H1 (cell line): ENCODE measurements around the gene WFDC5. TPM values are rescaled to one million over a fixed set of nuclear protein-coding genes. Genes with fewer than 3 reads are reported as not detected.

Experiments used
- CTCF ChIA-PET: fragments of 300-600 bp; sonication (Branson Sonifier 250); formaldehyde crosslinking; loops from one replicate; lab custom pipeline; 2021; ENCODE audit not compliant: partially characterized antibody; lab: Charles Lee
- POLR2A ChIA-PET: fragments of 300-600 bp; sonication (Branson Sonifier 250); formaldehyde crosslinking; loops from one replicate; lab custom pipeline; 2021; ENCODE audit warnings: inconsistent platforms; ENCODE audit not compliant: partially characterized antibody; lab: Charles Lee
- DNase-seq, 2 experiments: peaks; one replicate each; pipeline versions ENCODE4 v3.0.0 to v3.0.0-alpha.2; 2010 to 2022; ENCODE audit warnings: low spot score in 2 of 2, low read depth in 1 of 2, mixed read lengths in 1 of 2
- FAIRE-seq: peaks from 2 replicates; lab custom pipeline; 2011; peaks lifted over from hg19 to GRCh38; lab: Jason Lieb, UNC
- H2AFZ ChIP-seq: 2 replicates; pipeline ENCODE4 v1.8.1; 2012; ENCODE audit warnings: low read length, inconsistent platforms
- H2AK5ac ChIP-seq: 2 replicates; pipeline ENCODE4 v1.6.1; 2013; ENCODE audit warnings: low read depth, low read length
- H2BK120ac ChIP-seq: replicated peaks from 2 replicates; pipeline ENCODE3; 2013; ENCODE audit warnings: low read depth, low read length, inconsistent platforms
- H2BK12ac ChIP-seq: 2 replicates; pipeline ENCODE4 v1.6.1; 2013; ENCODE audit warnings: low read depth, low read length
- H2BK15ac ChIP-seq: 2 replicates; pipeline ENCODE4 v1.6.1; 2013; ENCODE audit warnings: low read length
- H2BK20ac ChIP-seq: 2 replicates; pipeline ENCODE4 v1.6.1; 2013; ENCODE audit warnings: low read length
- H2BK5ac ChIP-seq: 2 replicates; pipeline ENCODE4 v1.6.1; 2013; ENCODE audit warnings: low read depth, low read length
- H3K14ac ChIP-seq: 2 replicates; pipeline ENCODE4 v1.6.1; 2013; ENCODE audit warnings: inconsistent platforms; ENCODE audit not compliant: insufficient read length
- H3K18ac ChIP-seq: 2 replicates; pipeline ENCODE4 v1.6.1; 2013; ENCODE audit warnings: low read length; ENCODE audit errors: extremely low read depth
- H3K23ac ChIP-seq: 2 replicates; pipeline ENCODE4 v1.6.1; 2013; ENCODE audit warnings: inconsistent platforms; ENCODE audit not compliant: insufficient read length
- H3K23me2 ChIP-seq: 2 replicates; pipeline ENCODE4 v1.6.1; 2013; ENCODE audit warnings: low read depth, low read length
- H3K27ac ChIP-seq: 2 replicates; pipeline ENCODE4 v1.6.1; 2011; ENCODE audit warnings: low read depth, low read length, inconsistent platforms
- H3K27me3 ChIP-seq, 4 experiments: replicated peaks in 1 of 4; 1 replicate in 1 of 4; 2 replicates in 3 of 4; pipeline versions ENCODE4 v1.6.1 to v1.8.1; 2011 to 2013; ENCODE audit warnings: low read length in 3 of 4, mild to moderate bottlenecking in 3 of 4, inconsistent platforms in 2 of 4, mixed read lengths in 2 of 4, moderate library complexity in 1 of 4; ENCODE audit not compliant: control insufficient read depth in 3 of 4, insufficient read depth in 3 of 4; ENCODE audit errors: extremely low read depth in 1 of 4
- H3K36me3 ChIP-seq, 4 experiments: 2 replicates each; pipeline versions ENCODE4 v1.6.1 to v1.8.1; 2011 to 2013; ENCODE audit warnings: mild to moderate bottlenecking in 4 of 4, low read length in 3 of 4, moderate library complexity in 2 of 4, control low read depth in 1 of 4, inconsistent platforms in 1 of 4; ENCODE audit not compliant: insufficient read depth in 4 of 4, control insufficient read depth in 2 of 4
- H3K4ac ChIP-seq: replicated peaks from 2 replicates; pipeline ENCODE3; 2013; ENCODE audit warnings: low read length, low read depth, mixed read lengths, inconsistent platforms; ENCODE audit not compliant: insufficient read length
- H3K4me1 ChIP-seq, 4 experiments: replicated peaks in 1 of 4; 1 replicate in 1 of 4; 2 replicates in 3 of 4; pipeline versions ENCODE4 v1.6.1 to v1.8.1; 2011 to 2013; ENCODE audit warnings: low read length in 3 of 4, inconsistent platforms in 2 of 4, mixed read lengths in 1 of 4; ENCODE audit not compliant: insufficient read depth in 4 of 4, control insufficient read depth in 3 of 4
- H3K4me2 ChIP-seq, 2 experiments: 2 replicates each; pipeline versions ENCODE4 v1.6.1 to v1.8.1; 2011 to 2013; ENCODE audit warnings: low read depth in 2 of 2, low read length in 2 of 2, control low read depth in 1 of 2, inconsistent platforms in 1 of 2, mild to moderate bottlenecking in 1 of 2; ENCODE audit not compliant: insufficient read depth in 1 of 2
- H3K4me3 ChIP-seq, 4 experiments: fragments of 200-600, 300-600 bp in 1 of 4; sonication (generic), shearing (Covaris generic), sonication (Bioruptor Twin) in 1 of 4; 2 replicates each; pipeline versions ENCODE4 v1.5.1 to v1.8.1; 2011 to 2016; ENCODE audit warnings: low read length in 4 of 4, low read depth in 3 of 4, control low read depth in 2 of 4, inconsistent platforms in 2 of 4, mild to moderate bottlenecking in 2 of 4, mixed read lengths in 1 of 4, moderate library complexity in 1 of 4; ENCODE audit not compliant: insufficient read depth in 2 of 4; ENCODE audit errors: extremely low read depth in 1 of 4
- H3K56ac ChIP-seq: replicated peaks from 2 replicates; pipeline ENCODE3; 2013; ENCODE audit warnings: low read depth, mild to moderate bottlenecking, mixed read lengths, low read length, inconsistent platforms; ENCODE audit not compliant: insufficient read length
- H3K79me1 ChIP-seq: 2 replicates; pipeline ENCODE4 v1.6.1; 2013; ENCODE audit warnings: low read depth, low read length, control low read depth
- H3K79me2 ChIP-seq, 2 experiments: 2 replicates each; pipeline versions ENCODE4 v1.6.1 to v1.8.1; 2012 to 2013; ENCODE audit warnings: low read length in 2 of 2, mild to moderate bottlenecking in 2 of 2, inconsistent platforms in 1 of 2; ENCODE audit not compliant: insufficient read depth in 2 of 2, control insufficient read depth in 1 of 2
- H3K9ac ChIP-seq, 4 experiments: replicated peaks in 1 of 4; 1 replicate in 1 of 4; 2 replicates in 3 of 4; pipeline versions ENCODE4 v1.6.1 to v1.8.1; 2011 to 2013; ENCODE audit warnings: low read depth in 3 of 4, low read length in 3 of 4, control low read depth in 2 of 4, mild to moderate bottlenecking in 2 of 4, moderate library complexity in 2 of 4, inconsistent platforms in 1 of 4; ENCODE audit errors: extremely low read depth in 1 of 4
- H3K9me3 ChIP-seq, 2 experiments: 2 replicates each; pipeline versions ENCODE4 v1.6.1 to v1.8.1; 2012 to 2013; ENCODE audit warnings: mild to moderate bottlenecking in 2 of 2, moderate library complexity in 2 of 2, control low read depth in 1 of 2, inconsistent platforms in 1 of 2, low read depth in 1 of 2, low read length in 1 of 2, mixed read lengths in 1 of 2; ENCODE audit not compliant: insufficient read depth in 2 of 2
- H4K20me1 ChIP-seq, 2 experiments: replicated peaks in 1 of 2; 2 replicates each; pipeline versions ENCODE3 to v1.8.1; 2011 to 2013; ENCODE audit warnings: inconsistent platforms in 2 of 2, low read length in 2 of 2, mild to moderate bottlenecking in 1 of 2; ENCODE audit not compliant: insufficient read depth in 2 of 2, control insufficient read depth in 1 of 2
- H4K5ac ChIP-seq: 2 replicates; pipeline ENCODE4 v1.6.1; 2013; ENCODE audit warnings: low read length, low read depth, mixed read lengths, inconsistent platforms; ENCODE audit not compliant: insufficient read length
- H4K8ac ChIP-seq: 2 replicates; pipeline ENCODE4 v1.8.0; 2013; ENCODE audit warnings: mild to moderate bottlenecking, moderate library complexity, low read length, inconsistent platforms; ENCODE audit not compliant: insufficient read depth; ENCODE audit errors: extremely low read depth
- H4K91ac ChIP-seq: replicated peaks from 2 replicates; pipeline ENCODE3; 2013; ENCODE audit warnings: low read length, mixed read lengths, inconsistent platforms; ENCODE audit not compliant: insufficient read length
- JUND ChIP-seq: IDR thresholded peaks from 2 replicates; pipeline ENCODE4 v1.6.1; 2011; ENCODE audit warnings: mild to moderate bottlenecking, improper control_type of control experiment, low read length
- WGBS, 2 experiments: shearing (Covaris generic) in 1 of 2; methylation state at CpG; one replicate each; pipeline versions ENCODE4 v1.1.6 to v1.1.7; 2013 to 2015; ENCODE audit warnings: low lambda C conversion rate in 2 of 2, mixed read lengths in 2 of 2, inconsistent platforms in 1 of 2, low coverage in 1 of 2, missing lambda C conversion rate in 1 of 2; ENCODE audit not compliant: insufficient replicate concordance in 2 of 2, insufficient coverage in 1 of 2, insufficient read length in 1 of 2; ENCODE audit errors: extremely low coverage in 1 of 2, missing lambda C conversion rate in 1 of 2; 5-methylcytosine and 5-hydroxymethylcytosine counted together
- polyA plus RNA-seq, 7 experiments: library from polyadenylated mRNA; depleted of rRNA in 3 of 7; stranded (reverse) in 5 of 7; unstranded in 2 of 7; fragments of >200 nt in 5 of 7; fragments of 200-250 nt in 2 of 7; gene quantifications; 1 replicate in 5 of 7; 2 replicates in 1 of 7; 4 replicates in 1 of 7; pipeline versions ENCODE4 v1.2.1 to v1.2.3, GENCODE V29; 2011 to 2013; ENCODE audit warnings: missing spikeins in 2 of 7, mixed read lengths in 2 of 7
- total RNA-seq: library from RNA; stranded (reverse); fragmentation: NEBNext Ultra II Directional; extraction: Animal tissue kit (Norgen Biotek cat#: 25700); gene quantifications from 2 replicates; pipeline ENCODE4 v1.2.1, GENCODE V29; 2021

WFDC5 gene
- total and polyA plus RNA-seq, 2 of the 8 experiments (the other 6 are each of a cell fraction or from before 2014, with no cell fraction given), result not detected

DNA sequence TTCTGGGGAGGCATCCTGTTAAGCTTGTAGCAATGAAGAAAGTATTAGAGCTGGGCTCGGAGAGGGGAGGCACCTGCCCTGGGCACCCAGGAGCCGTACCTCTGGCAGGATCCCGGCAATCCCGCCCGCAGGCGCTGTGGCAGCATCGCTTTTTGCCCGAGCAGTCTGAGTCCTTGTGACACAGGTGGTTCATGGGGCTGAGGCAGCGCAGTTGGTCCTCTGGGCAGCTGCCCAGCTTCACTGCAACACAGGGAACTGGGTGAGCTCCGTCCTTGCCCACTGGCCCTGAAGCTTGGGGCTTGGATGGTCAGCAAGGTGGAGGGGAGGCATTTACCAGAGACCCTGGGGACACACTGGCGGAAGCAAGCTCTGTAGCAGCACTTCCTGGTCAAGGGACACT is 4.7 kb downstream of the WFDC5 start:
- no peak overlapping the region for H2BK15ac ChIP-seq
- no peak overlapping the region for H4K8ac ChIP-seq
- no peak overlapping the region for H2BK5ac ChIP-seq
- no peak overlapping the region for H3K56ac ChIP-seq
- H3K9me3 ChIP-seq, result no peaks in the 10 kb centered on the region
- no peak overlapping the region for H2AFZ ChIP-seq
- no peak overlapping the region for H3K4ac ChIP-seq
- no peaks in the 10 kb centered on the region for H3K27me3 ChIP-seq
- H3K27ac ChIP-seq, result no peak overlapping the region
- no peak overlapping the region for H4K5ac ChIP-seq
- H3K4me2 ChIP-seq, result no peak overlapping the region
- no peaks in the 10 kb centered on the region for H3K79me1 ChIP-seq
- no peak overlapping the region for H2BK20ac ChIP-seq
- no peaks in the 10 kb centered on the region for H3K36me3 ChIP-seq
- peaks cover 0 to 7% (median 2%) of the 10 kb centered on the region in 4 experiments; a peak in 5 of 7 replicates for H3K4me1 ChIP-seq
- H3K14ac ChIP-seq, result no peak overlapping the region
- H3K18ac ChIP-seq, result no peak overlapping the region
- no peak for TF ChIP-seq JUND
- POLR2A ChIA-PET, result interaction anchor here (1.0 to 3.9 kb wide), 2 partner anchors 10 to 11 kb away, joined by 3 to 18 read pairs; partner anchors contain the start of gene KCNS1
- no peak overlapping the region for H2BK120ac ChIP-seq
- no peaks in the 10 kb centered on the region for H3K79me2 ChIP-seq
- no peak overlapping the region for H4K91ac ChIP-seq
- H4K20me1 ChIP-seq, result no peaks in the 10 kb centered on the region
- H3K23ac ChIP-seq, result no peak overlapping the region
- H3K23me2 ChIP-seq, result no peaks in the 10 kb centered on the region
- no peak overlapping the region for H2AK5ac ChIP-seq
- FAIRE-seq, result no peak
- no peak overlapping the region for H2BK12ac ChIP-seq
- no peak overlapping the region for H3K4me3 ChIP-seq
- WGBS, 2 experiments, result 91% methylated on average over 11 of the region's 11 CpGs; no CpG with 5 or more reads in 1 of the 2 experiments
- DNase-seq, result peak in 1 of 2 experiments; percentile 42
- no peak overlapping the region for H3K9ac ChIP-seq
- CTCF ChIA-PET, result interaction anchor here (0.5 to 13.8 kb wide), 19 partner anchors 11 to 1001 kb away, joined by 3 to 210 read pairs (median 4); partner anchors contain the start of gene KCNS1
